ENCODE measurements around the gene SKIC8.
"Not testable (repeated sequence)": the region's sequence is repeated elsewhere in the genome, so short reads cannot be mapped to it uniquely, and the experiment has no call there.

SKIC8 gene

GRCh38 chr15:78256044-78256437 is 43.4 kb downstream of the SKIC8 start:
- DNase-seq (ENCODE audit: low read depth): no peak

DNA sequence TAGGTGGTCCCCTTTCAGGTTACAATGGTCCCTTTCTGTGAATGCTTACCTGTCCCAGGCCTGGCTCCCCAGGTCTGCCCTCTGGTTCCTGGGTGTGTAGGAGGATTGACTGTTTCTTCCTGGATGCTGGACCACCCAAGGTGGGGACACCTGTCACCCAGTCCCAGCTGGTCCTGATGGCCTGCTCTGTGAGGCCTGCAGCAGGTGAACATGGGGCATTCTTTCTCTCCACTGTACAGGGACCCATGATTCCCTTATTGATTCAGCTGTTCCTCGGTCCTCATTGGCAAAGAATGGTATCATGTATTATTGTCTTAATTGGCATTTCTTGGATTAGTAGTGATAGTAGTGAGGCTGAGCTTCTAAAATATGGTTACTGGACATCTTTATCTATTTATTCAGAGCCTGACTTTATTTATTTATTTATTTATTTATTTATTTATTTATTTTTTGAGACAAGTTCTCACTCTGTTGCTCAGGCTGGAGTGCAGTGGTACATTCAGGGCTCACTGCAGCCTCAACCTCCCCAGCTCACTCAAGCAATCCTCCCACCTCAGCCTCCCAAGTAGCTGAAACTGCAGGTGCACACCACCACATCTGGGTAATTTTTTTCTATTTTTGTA is 43.9 kb downstream of the SKIC8 start:
- no peak for DNase-seq (ENCODE audit: low read depth)

DNA sequence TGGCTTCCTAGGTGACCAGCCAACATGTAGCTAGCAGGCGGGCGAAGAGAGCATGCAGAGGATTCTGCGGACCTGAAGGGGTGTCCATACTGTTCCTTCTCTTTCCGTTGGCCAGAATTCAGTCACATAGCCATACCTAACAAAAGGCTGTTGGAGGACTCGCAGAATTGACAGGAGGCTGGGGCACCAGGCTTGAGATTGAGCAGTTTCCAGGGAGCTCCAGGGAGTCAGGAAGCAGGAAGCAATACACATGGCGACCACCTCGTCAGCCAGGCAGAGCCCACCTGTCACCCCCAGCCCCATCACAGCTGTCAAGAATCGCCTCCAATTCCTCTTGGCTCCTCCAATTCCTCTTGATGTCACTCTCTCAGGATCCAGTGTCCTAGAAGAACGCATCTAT is 48.3 kb downstream of the SKIC8 start:
- DNase-seq (ENCODE audit: low read depth): no peak

DNA sequence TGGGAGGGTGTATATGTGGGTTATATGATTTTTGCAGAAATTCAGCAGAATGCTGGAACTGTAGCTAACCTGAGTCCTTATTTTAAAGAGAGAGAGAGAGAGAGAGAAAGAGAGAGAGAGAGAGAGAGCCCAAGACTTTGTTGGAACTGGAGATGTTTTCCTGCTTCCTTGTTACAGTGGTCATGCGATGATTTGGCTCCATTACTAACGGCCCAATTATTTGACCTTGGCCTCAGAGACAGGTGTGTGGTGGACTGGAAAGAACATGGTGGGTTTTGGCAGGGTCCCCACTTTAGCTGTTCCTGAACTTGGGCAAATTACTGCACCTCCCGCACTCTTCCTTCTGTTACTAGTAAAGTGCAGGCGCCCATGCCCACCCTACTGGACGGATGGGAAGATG is 50.3 kb downstream of the SKIC8 start:
- DNase-seq (ENCODE audit: low read depth): no peak

GRCh38 chr15:78247911-78248310 is 51.5 kb downstream of the SKIC8 start:
- DNase-seq (ENCODE audit: low read depth): no peak

DNA sequence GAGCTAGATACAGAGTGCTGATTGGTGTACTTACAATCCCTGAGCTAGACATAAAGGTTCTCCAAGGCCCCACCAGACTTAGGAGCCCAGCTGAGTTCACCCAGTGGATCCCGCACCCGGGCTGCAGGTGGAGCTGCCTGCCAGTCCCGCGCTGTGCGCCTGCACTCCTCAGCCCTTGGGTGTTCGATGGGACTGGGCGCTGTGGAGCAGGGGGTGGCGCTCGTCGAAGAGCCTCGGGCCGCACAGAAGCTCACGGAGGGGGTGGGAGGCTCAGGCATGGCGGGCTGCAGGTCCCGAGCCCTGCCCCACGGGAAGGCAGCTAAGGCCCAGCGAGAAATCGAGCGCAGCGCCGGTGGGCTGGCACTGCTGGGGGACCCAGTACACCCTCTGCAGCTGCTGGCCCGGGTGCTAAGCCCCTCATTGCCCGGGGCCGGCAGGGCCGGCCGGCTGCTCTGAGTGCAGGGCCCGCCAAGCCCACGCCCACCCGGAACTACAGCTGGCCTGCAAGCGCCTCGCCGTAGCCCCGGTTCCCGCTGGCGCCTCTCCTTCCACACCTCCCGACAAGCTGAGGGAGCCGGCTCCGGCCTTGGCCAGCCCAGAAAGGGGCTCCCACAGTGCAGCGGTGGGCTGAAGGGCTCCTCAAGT is 53.3 kb downstream of the SKIC8 start:
- not testable (repeated sequence) for DNase-seq (ENCODE audit: low read depth)

GRCh38 chr15:78245392-78245791 is 54.0 kb downstream of the SKIC8 start:
- DNase-seq (ENCODE audit: low read depth): not testable (repeated sequence)

DNA sequence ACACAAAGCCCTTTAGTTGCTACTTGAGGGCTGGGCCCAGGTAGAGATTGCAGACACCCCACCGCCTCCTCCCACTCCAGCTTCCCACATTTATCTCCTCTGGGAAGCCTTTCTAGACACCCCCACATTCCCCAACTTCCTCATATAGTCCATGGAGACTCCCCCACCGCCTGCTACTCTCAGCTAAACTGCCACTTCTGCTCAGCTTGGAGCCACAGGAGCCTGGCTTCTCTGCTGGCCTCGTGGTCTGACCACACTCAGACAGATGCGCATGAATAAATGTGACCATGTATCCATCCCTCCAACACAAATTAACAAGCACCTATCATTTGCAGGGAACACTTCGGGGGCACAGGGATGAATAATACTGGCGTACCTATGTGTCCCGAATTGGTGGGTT is 54.5 kb downstream of the SKIC8 start:
- DNase-seq (ENCODE audit: low read depth): no peak

GRCh38 chr15:78244101-78244500 is 55.3 kb downstream of the SKIC8 start:
- no peak for DNase-seq (ENCODE audit: low read depth)

DNA sequence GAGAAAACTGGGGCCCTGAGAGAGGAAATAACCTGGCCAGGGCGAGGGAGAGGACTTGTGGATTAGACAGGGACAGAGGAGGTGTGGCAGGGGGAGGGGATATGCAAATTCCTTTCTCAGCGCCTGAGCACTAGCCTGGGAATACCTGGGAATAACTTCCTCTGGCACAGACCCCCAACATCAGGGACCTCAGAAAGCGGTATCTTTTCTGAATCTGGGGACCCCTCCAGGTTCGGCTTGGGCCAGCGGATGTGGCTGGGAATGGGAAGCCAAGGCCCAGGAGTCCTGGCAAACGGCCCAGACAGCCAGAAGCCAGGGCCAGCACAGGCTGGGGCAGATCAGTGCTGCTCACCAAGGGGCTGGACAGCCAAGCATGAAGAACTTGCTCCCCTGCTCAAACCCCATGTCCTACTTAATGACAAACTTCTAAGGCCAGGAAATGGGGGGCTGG is 55.9 kb downstream of the SKIC8 start:
- DNase-seq (ENCODE audit: low read depth): no peak

- no peak for DNase-seq (ENCODE audit: low read depth)
Measured at GRCh38 chr15:78243058-78243457, 56.4 kb downstream of the SKIC8 start.

DNA sequence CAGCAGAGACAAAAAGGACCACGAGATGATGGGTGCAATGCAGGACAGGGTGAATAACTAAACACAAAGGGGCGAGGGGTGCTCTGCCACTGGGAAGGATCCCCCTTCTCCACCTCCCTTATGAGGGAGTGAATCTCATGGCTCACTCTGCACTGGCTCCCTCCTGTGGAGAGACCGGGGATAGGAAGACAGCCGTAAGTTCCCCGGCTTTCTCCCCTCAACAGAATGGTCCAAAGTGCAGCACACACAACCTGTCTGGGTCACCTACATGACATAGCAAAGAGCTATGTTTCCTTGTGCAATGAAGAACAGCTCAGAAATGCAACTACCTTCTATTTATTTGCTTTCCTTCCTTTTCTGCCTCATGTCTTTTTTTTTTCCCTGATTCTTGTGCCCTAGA is 57.3 kb downstream of the SKIC8 start:
- DNase-seq (ENCODE audit: low read depth): no peak

DNA sequence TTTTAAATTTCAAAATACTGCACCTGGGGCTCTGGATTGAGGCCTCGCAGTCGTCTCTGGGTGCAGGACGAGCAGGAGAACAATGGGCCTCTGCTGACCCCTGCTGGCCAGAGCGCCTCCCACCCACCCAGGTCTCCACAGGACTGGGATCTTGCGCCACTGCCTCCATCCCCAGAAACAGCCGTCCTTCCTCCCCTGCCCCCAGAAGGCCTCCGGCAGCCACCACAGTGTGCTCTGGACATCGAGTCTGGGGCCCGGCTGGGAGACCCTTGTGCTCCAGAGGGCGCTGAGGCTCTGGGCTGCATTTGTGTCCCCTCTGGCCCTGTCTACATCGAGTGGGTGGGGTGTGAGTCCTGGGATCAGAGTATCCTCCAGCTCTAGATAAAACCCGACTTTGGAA is 58.4 kb downstream of the SKIC8 start:
- DNase-seq (ENCODE audit: low read depth): peak; percentile 73

GRCh38 chr15:78239811-78240210 is 59.6 kb downstream of the SKIC8 start:
- DNase-seq (ENCODE audit: low read depth): no peak

GRCh38 chr15:78237146-78237545 is 62.3 kb downstream of the SKIC8 start:
- no peak for DNase-seq (ENCODE audit: low read depth)

GRCh38 chr15:78236491-78236890 is 62.9 kb downstream of the SKIC8 start:
- no peak for DNase-seq (ENCODE audit: low read depth)

- no peak for DNase-seq (ENCODE audit: low read depth)
Measured at GRCh38 chr15:78234515-78235040, 64.8 kb downstream of the SKIC8 start, which contains the start of gene ACSBG1. Gene ACSBG1, minus strand, starts transcription at chr15:78234565. Its CDS starts 64 bp downstream, at chr15:78234501.

DNA sequence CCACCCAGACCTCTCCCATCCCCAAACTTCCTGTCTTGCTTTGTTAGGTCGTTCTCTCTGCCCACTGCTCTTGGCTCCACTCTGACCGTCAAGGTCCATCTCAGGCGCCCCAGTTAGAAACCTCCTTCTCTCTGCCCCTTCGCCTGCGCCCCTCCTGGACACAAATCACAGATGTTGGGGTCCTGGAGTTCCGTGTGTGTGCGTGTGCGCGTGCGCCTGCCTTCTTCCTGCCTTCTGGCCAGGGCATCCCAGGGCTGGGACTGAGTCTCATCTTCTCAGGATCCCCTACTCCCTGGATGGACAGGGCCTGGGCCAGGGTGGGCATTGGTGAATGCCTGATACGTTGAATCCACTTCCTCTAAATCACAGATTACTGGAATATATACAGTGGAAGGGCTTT is 65.9 kb downstream of the SKIC8 start:
- DNase-seq (ENCODE audit: low read depth): no peak

Data from T follicular helper cell (primary cell).